Measurements from ENCODE around the gene ARHGEF28. TPM values are rescaled to one million over a fixed set of nuclear protein-coding genes. Genes with fewer than 3 reads are reported as not detected.

ARHGEF28 gene
- total and polyA plus RNA-seq, 2 of the 13 experiments (the other 11 are each of a cell fraction or from before 2014, with no cell fraction given), result 17.4 to 34.1 TPM

DNA sequence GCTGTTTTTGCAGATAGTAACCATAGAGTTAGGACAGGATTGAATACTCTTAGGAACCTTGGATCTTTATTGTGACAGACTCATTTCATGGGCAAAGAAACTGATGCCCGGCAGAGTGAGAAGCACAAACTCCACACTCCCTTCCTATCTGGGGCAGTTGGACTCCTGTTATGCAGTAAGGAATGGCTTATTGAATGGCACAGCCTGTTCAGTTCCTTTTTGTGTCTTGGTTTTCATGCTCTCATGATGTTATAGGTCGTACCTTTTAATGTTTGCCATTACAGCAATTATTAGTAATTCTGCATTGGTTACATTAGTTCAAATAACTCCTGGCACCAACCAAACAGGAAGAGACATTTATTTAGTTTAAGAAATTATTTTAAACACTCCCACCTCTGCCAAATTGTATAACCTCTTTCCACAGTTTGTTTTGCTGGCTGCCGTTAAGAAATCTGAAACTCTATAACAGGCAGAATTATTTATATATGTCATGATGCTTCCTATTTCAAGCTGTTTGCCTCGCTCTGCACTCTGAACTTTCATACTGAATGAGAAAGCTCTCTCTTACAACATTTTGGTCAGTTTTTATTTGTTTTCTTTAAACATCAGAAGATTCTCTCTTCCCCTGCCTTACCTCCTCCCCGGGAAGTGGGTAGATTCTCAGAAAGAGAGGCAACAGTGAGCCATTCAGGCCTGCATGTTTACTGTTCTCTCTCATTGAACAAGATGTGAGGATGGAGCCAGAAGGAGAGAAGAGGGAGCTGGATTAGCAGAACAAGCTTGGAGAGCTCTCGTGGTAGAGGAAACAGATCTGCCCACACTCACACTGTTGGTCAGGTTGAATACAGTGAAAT lies 144.4 kb downstream of the ARHGEF28 start (continued):
- TF ChIP-seq HMG20A (CRISPR knock-in tag; IDR thresholded peaks at IDR 0.05; ENCODE audit: borderline replicate concordance) (peak; percentile 50; the same call in 1 of the 2 replicates), ZSCAN29 (CRISPR knock-in tag; conservative IDR thresholded peaks at IDR 0.05) (no peak), RARA (CRISPR knock-in tag; IDR thresholded peaks at IDR 0.05) (peak; percentile 40), POGZ (CRISPR knock-in tag; IDR thresholded peaks at IDR 0.05) (peak; percentile 39; the same call in 1 of the 2 replicates), SKI (IDR thresholded peaks at IDR 0.05; ENCODE audit: partially characterized antibody) (no peak), FOXA1 (IDR thresholded peaks at IDR 0.05) (no peak), FOXA1 (CRISPR knock-in tag; IDR thresholded peaks at IDR 0.05) (peak; percentile 78), FOXA3 (CRISPR knock-in tag; IDR thresholded peaks at IDR 0.05) (peak; percentile 88), SOX13 (IDR thresholded peaks at IDR 0.05) (no peak), SOX13 (CRISPR knock-in tag; conservative IDR thresholded peaks at IDR 0.05 in 1 of 2, IDR thresholded peaks at IDR 0.05 in 1 of 2) (peak in 1 of 2 experiments; percentile 40; a peak in 1 of 4 replicates), ZNF3 (CRISPR knock-in tag; IDR thresholded peaks at IDR 0.05) (peak; percentile 74; the same call in 1 of the 2 replicates), SAP130 (CRISPR knock-in tag; IDR thresholded peaks at IDR 0.05; ENCODE audit: low read depth) (peak; percentile 48; the same call in 1 of the 2 replicates), ZNF629 (CRISPR knock-in tag; conservative IDR thresholded peaks at IDR 0.05) (peak; percentile 95), NCOA2 (CRISPR knock-in tag; IDR thresholded peaks at IDR 0.05) (0 out of 2 replicates have a peak, but pooled peaks have one; percentile 20), ZC3H4 (CRISPR knock-in tag; IDR thresholded peaks at IDR 0.05; ENCODE audit: borderline replicate concordance) (no peak), KAT8 (CRISPR knock-in tag; IDR thresholded peaks at IDR 0.05) (0 out of 2 replicates have a peak, but pooled peaks have one; percentile 30), GATAD2A (CRISPR knock-in tag; IDR thresholded peaks at IDR 0.05) (peak; percentile 80)
- TF ChIP-seq, protein P1, sequence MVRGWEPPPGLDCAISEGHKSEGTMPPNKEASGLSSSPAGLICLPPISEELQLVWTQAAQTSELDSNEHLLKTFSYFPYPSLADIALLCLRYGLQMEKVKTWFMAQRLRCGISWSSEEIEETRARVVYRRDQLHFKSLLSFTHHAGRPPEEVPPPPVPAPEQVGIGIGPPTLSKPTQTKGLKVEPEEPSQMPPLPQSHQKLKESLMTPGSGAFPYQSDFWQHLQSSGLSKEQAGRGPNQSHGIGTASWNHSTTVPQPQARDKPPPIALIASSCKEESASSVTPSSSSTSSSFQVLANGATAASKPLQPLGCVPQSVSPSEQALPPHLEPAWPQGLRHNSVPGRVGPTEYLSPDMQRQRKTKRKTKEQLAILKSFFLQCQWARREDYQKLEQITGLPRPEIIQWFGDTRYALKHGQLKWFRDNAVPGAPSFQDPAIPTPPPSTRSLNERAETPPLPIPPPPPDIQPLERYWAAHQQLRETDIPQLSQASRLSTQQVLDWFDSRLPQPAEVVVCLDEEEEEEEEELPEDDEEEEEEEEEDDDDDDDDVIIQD (CRISPR knock-in tag; IDR thresholded peaks at IDR 0.05; ENCODE audit: low read depth), result 0 out of 2 replicates have a peak, but pooled peaks have one; percentile 48
- TF ChIP-seq, protein P2, sequence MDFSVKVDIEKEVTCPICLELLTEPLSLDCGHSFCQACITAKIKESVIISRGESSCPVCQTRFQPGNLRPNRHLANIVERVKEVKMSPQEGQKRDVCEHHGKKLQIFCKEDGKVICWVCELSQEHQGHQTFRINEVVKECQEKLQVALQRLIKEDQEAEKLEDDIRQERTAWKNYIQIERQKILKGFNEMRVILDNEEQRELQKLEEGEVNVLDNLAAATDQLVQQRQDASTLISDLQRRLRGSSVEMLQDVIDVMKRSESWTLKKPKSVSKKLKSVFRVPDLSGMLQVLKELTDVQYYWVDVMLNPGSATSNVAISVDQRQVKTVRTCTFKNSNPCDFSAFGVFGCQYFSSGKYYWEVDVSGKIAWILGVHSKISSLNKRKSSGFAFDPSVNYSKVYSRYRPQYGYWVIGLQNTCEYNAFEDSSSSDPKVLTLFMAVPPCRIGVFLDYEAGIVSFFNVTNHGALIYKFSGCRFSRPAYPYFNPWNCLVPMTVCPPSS (IDR thresholded peaks at IDR 0.05), result no peak
- TF ChIP-seq, protein P3, sequence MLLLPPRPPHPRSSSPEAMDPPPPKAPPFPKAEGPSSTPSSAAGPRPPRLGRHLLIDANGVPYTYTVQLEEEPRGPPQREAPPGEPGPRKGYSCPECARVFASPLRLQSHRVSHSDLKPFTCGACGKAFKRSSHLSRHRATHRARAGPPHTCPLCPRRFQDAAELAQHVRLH (CRISPR knock-in tag; IDR thresholded peaks at IDR 0.05; ENCODE audit: borderline replicate concordance, low read depth), result no peak
- TF ChIP-seq, protein P4, sequence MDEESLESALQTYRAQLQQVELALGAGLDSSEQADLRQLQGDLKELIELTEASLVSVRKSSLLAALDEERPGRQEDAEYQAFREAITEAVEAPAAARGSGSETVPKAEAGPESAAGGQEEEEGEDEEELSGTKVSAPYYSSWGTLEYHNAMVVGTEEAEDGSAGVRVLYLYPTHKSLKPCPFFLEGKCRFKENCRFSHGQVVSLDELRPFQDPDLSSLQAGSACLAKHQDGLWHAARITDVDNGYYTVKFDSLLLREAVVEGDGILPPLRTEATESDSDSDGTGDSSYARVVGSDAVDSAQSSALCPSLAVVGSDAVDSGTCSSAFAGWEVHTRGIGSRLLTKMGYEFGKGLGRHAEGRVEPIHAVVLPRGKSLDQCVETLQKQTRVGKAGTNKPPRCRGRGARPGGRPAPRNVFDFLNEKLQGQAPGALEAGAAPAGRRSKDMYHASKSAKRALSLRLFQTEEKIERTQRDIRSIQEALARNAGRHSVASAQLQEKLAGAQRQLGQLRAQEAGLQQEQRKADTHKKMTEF (CRISPR knock-in tag; IDR thresholded peaks at IDR 0.05), result peak; percentile 47; the same call in 1 of the 2 replicates
- TF ChIP-seq, protein P5, sequence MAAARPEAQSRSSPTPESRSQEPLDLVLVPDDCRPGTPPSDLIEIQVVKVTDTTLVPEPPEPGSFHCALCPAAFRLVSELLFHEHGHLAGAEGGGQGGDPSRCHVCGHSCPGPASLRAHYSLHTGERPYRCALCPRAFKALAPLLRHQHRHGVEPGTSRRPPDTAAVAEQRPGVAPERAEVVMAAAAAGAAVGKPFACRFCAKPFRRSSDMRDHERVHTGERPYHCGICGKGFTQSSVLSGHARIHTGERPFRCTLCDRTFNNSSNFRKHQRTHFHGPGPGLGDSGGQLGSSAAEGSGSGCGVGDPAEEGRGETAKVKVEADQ (CRISPR knock-in tag; IDR thresholded peaks at IDR 0.05; ENCODE audit: borderline replicate concordance), result no peak
- TF ChIP-seq, protein P6, sequence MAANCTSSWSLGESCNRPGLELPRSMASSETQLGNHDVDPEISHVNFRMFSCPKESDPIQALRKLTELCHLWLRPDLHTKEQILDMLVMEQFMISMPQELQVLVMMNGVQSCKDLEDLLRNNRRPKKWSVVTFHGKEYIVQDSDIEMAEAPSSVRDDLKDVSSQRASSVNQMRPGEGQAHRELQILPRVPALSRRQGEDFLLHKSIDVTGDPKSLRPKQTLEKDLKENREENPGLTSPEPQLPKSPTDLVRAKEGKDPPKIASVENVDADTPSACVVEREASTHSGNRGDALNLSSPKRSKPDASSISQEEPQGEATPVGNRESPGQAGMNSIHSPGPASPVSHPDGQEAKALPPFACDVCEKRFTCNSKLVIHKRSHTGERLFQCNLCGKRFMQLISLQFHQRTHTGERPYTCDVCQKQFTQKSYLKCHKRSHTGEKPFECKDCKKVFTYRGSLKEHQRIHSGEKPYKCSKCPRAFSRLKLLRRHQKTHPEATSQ (CRISPR knock-in tag; IDR thresholded peaks at IDR 0.05; ENCODE audit: borderline replicate concordance), result no peak
